Transverse colon (tissue), 4 donors: Measurements from ENCODE around the gene DAB2IP.

ENCODE experiments used
- CTCF ChIP-seq, 5 experiments: fragments of 200-600 bp in 3 of 5; fragments of 450-650 bp in 2 of 5; sonication (generic) in 3 of 5; IDR thresholded peaks; 1 replicate in 2 of 5; 2 replicates in 3 of 5; pipeline ENCODE4 v1.5.1; 2016 to 2017; ENCODE audit warnings: antibody characterized with exemption in 5 of 5, inconsistent platforms in 3 of 5, mild to moderate bottlenecking in 2 of 5, moderate library complexity in 1 of 5
- POLR2A ChIP-seq: fragments of 450-650 bp; IDR thresholded peaks from one replicate; pipeline ENCODE4 v1.6.1; 2016; ENCODE audit warnings: antibody characterized with exemption, mild to moderate bottlenecking, moderate library complexity
- POLR2AphosphoS5 ChIP-seq, 3 donors: sonication (generic); formaldehyde crosslinking; IDR thresholded peaks; one replicate each; pipeline ENCODE4 v1.6.1; 2016; ENCODE audit warnings: antibody characterized with exemption in 3 of 3

DNA sequence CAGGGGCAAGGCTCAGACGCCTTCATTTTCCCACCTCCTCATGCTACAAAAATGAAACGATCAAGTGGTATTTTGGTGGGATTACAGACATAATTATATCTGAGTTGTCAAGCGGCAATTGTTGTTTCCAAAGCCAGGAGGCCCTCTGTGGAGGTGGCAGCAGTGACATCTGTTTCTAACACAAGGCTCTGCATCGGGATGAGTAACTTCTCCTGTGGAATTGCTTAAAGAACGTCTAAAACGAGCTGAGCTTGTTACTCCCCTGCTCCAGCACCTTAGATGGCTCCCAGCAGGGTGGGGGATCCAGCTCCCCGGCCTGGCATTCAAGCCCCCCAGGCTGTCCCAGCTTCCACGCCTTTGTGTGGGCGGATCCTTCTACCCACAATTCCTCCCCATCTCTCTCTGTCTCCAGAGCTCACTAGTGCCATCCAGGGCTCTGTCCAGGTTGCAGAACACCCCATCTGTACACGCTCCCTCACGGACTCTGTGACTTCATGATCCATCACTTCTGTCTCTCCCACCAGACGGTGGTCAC, 36.8 kb downstream of the DAB2IP start:
- TF ChIP-seq CTCF (IDR thresholded peaks at IDR 0.05), result no peak
- TF ChIP-seq POLR2AphosphoS5 (IDR thresholded peaks at IDR 0.05), result no peak
- no peak for TF ChIP-seq POLR2A
